Lower leg skin (tissue), 3 donors: ENCODE results near the gene GOLGA6C.

Experiments
- CTCF ChIP-seq, 3 donors: fragments of 450-650 bp; IDR thresholded peaks; one replicate each; pipeline ENCODE4 v1.5.1; 2016; ENCODE audit warnings: antibody characterized with exemption in 3 of 3, mild to moderate bottlenecking in 3 of 3, moderate library complexity in 2 of 3
- POLR2A ChIP-seq, 2 donors: fragments of 450-650 bp; IDR thresholded peaks; one replicate each; pipeline ENCODE4 v1.6.1; 2016 to 2017; ENCODE audit warnings: antibody characterized with exemption in 2 of 2, mild to moderate bottlenecking in 1 of 2, moderate library complexity in 1 of 2

GRCh38 chr15:75307778-75308390, 49.8 kb downstream of the GOLGA6C start:
- TF ChIP-seq CTCF (IDR thresholded peaks at IDR 0.05) (no peak), POLR2A (IDR thresholded peaks at IDR 0.05) (no peak)
